H1 (cell line): Measurements from ENCODE around the gene MAPK8IP3. TPM values are rescaled to one million over a fixed set of nuclear protein-coding genes. Genes with fewer than 3 reads are reported as not detected.

Experiments
- CTCF ChIA-PET: fragments of 300-600 bp; sonication (Branson Sonifier 250); formaldehyde crosslinking; loops from one replicate; lab custom pipeline; 2021; ENCODE audit not compliant: partially characterized antibody; lab: Charles Lee
- POLR2A ChIA-PET: fragments of 300-600 bp; sonication (Branson Sonifier 250); formaldehyde crosslinking; loops from one replicate; lab custom pipeline; 2021; ENCODE audit warnings: inconsistent platforms; ENCODE audit not compliant: partially characterized antibody; lab: Charles Lee
- DNase-seq, 2 experiments: peaks; one replicate each; pipeline versions ENCODE4 v3.0.0 to v3.0.0-alpha.2; 2010 to 2022; ENCODE audit warnings: low spot score in 2 of 2, low read depth in 1 of 2, mixed read lengths in 1 of 2
- FAIRE-seq: peaks from 2 replicates; lab custom pipeline; 2011; peaks lifted over from hg19 to GRCh38; lab: Jason Lieb, UNC
- H2AFZ ChIP-seq: 2 replicates; pipeline ENCODE4 v1.8.1; 2012; ENCODE audit warnings: low read length, inconsistent platforms
- H2AK5ac ChIP-seq: 2 replicates; pipeline ENCODE4 v1.6.1; 2013; ENCODE audit warnings: low read depth, low read length
- H2BK120ac ChIP-seq: replicated peaks from 2 replicates; pipeline ENCODE3; 2013; ENCODE audit warnings: low read depth, low read length, inconsistent platforms
- H2BK12ac ChIP-seq: 2 replicates; pipeline ENCODE4 v1.6.1; 2013; ENCODE audit warnings: low read depth, low read length
- H2BK15ac ChIP-seq: 2 replicates; pipeline ENCODE4 v1.6.1; 2013; ENCODE audit warnings: low read length
- H2BK20ac ChIP-seq: 2 replicates; pipeline ENCODE4 v1.6.1; 2013; ENCODE audit warnings: low read length
- H2BK5ac ChIP-seq: 2 replicates; pipeline ENCODE4 v1.6.1; 2013; ENCODE audit warnings: low read depth, low read length
- H3K14ac ChIP-seq: 2 replicates; pipeline ENCODE4 v1.6.1; 2013; ENCODE audit warnings: inconsistent platforms; ENCODE audit not compliant: insufficient read length
- H3K18ac ChIP-seq: 2 replicates; pipeline ENCODE4 v1.6.1; 2013; ENCODE audit warnings: low read length; ENCODE audit errors: extremely low read depth
- H3K23ac ChIP-seq: 2 replicates; pipeline ENCODE4 v1.6.1; 2013; ENCODE audit warnings: inconsistent platforms; ENCODE audit not compliant: insufficient read length
- H3K23me2 ChIP-seq: 2 replicates; pipeline ENCODE4 v1.6.1; 2013; ENCODE audit warnings: low read depth, low read length
- H3K27ac ChIP-seq: 2 replicates; pipeline ENCODE4 v1.6.1; 2011; ENCODE audit warnings: low read depth, low read length, inconsistent platforms
- H3K27me3 ChIP-seq, 4 experiments: replicated peaks in 1 of 4; 1 replicate in 1 of 4; 2 replicates in 3 of 4; pipeline versions ENCODE4 v1.6.1 to v1.8.1; 2011 to 2013; ENCODE audit warnings: low read length in 3 of 4, mild to moderate bottlenecking in 3 of 4, inconsistent platforms in 2 of 4, mixed read lengths in 2 of 4, moderate library complexity in 1 of 4; ENCODE audit not compliant: control insufficient read depth in 3 of 4, insufficient read depth in 3 of 4; ENCODE audit errors: extremely low read depth in 1 of 4
- H3K36me3 ChIP-seq, 4 experiments: 2 replicates each; pipeline versions ENCODE4 v1.6.1 to v1.8.1; 2011 to 2013; ENCODE audit warnings: mild to moderate bottlenecking in 4 of 4, low read length in 3 of 4, moderate library complexity in 2 of 4, control low read depth in 1 of 4, inconsistent platforms in 1 of 4; ENCODE audit not compliant: insufficient read depth in 4 of 4, control insufficient read depth in 2 of 4
- H3K4ac ChIP-seq: replicated peaks from 2 replicates; pipeline ENCODE3; 2013; ENCODE audit warnings: low read length, low read depth, mixed read lengths, inconsistent platforms; ENCODE audit not compliant: insufficient read length
- H3K4me1 ChIP-seq, 4 experiments: replicated peaks in 1 of 4; 1 replicate in 1 of 4; 2 replicates in 3 of 4; pipeline versions ENCODE4 v1.6.1 to v1.8.1; 2011 to 2013; ENCODE audit warnings: low read length in 3 of 4, inconsistent platforms in 2 of 4, mixed read lengths in 1 of 4; ENCODE audit not compliant: insufficient read depth in 4 of 4, control insufficient read depth in 3 of 4
- H3K4me2 ChIP-seq, 2 experiments: 2 replicates each; pipeline versions ENCODE4 v1.6.1 to v1.8.1; 2011 to 2013; ENCODE audit warnings: low read depth in 2 of 2, low read length in 2 of 2, control low read depth in 1 of 2, inconsistent platforms in 1 of 2, mild to moderate bottlenecking in 1 of 2; ENCODE audit not compliant: insufficient read depth in 1 of 2
- H3K4me3 ChIP-seq, 4 experiments: fragments of 200-600, 300-600 bp in 1 of 4; sonication (generic), shearing (Covaris generic), sonication (Bioruptor Twin) in 1 of 4; 2 replicates each; pipeline versions ENCODE4 v1.5.1 to v1.8.1; 2011 to 2016; ENCODE audit warnings: low read length in 4 of 4, low read depth in 3 of 4, control low read depth in 2 of 4, inconsistent platforms in 2 of 4, mild to moderate bottlenecking in 2 of 4, mixed read lengths in 1 of 4, moderate library complexity in 1 of 4; ENCODE audit not compliant: insufficient read depth in 2 of 4; ENCODE audit errors: extremely low read depth in 1 of 4
- H3K56ac ChIP-seq: replicated peaks from 2 replicates; pipeline ENCODE3; 2013; ENCODE audit warnings: low read depth, mild to moderate bottlenecking, mixed read lengths, low read length, inconsistent platforms; ENCODE audit not compliant: insufficient read length
- H3K79me1 ChIP-seq: 2 replicates; pipeline ENCODE4 v1.6.1; 2013; ENCODE audit warnings: low read depth, low read length, control low read depth
- H3K79me2 ChIP-seq, 2 experiments: 2 replicates each; pipeline versions ENCODE4 v1.6.1 to v1.8.1; 2012 to 2013; ENCODE audit warnings: low read length in 2 of 2, mild to moderate bottlenecking in 2 of 2, inconsistent platforms in 1 of 2; ENCODE audit not compliant: insufficient read depth in 2 of 2, control insufficient read depth in 1 of 2
- H3K9ac ChIP-seq, 4 experiments: replicated peaks in 1 of 4; 1 replicate in 1 of 4; 2 replicates in 3 of 4; pipeline versions ENCODE4 v1.6.1 to v1.8.1; 2011 to 2013; ENCODE audit warnings: low read depth in 3 of 4, low read length in 3 of 4, control low read depth in 2 of 4, mild to moderate bottlenecking in 2 of 4, moderate library complexity in 2 of 4, inconsistent platforms in 1 of 4; ENCODE audit errors: extremely low read depth in 1 of 4
- H3K9me3 ChIP-seq, 2 experiments: 2 replicates each; pipeline versions ENCODE4 v1.6.1 to v1.8.1; 2012 to 2013; ENCODE audit warnings: mild to moderate bottlenecking in 2 of 2, moderate library complexity in 2 of 2, control low read depth in 1 of 2, inconsistent platforms in 1 of 2, low read depth in 1 of 2, low read length in 1 of 2, mixed read lengths in 1 of 2; ENCODE audit not compliant: insufficient read depth in 2 of 2
- H4K20me1 ChIP-seq, 2 experiments: replicated peaks in 1 of 2; 2 replicates each; pipeline versions ENCODE3 to v1.8.1; 2011 to 2013; ENCODE audit warnings: inconsistent platforms in 2 of 2, low read length in 2 of 2, mild to moderate bottlenecking in 1 of 2; ENCODE audit not compliant: insufficient read depth in 2 of 2, control insufficient read depth in 1 of 2
- H4K5ac ChIP-seq: 2 replicates; pipeline ENCODE4 v1.6.1; 2013; ENCODE audit warnings: low read length, low read depth, mixed read lengths, inconsistent platforms; ENCODE audit not compliant: insufficient read length
- H4K8ac ChIP-seq: 2 replicates; pipeline ENCODE4 v1.8.0; 2013; ENCODE audit warnings: mild to moderate bottlenecking, moderate library complexity, low read length, inconsistent platforms; ENCODE audit not compliant: insufficient read depth; ENCODE audit errors: extremely low read depth
- H4K91ac ChIP-seq: replicated peaks from 2 replicates; pipeline ENCODE3; 2013; ENCODE audit warnings: low read length, mixed read lengths, inconsistent platforms; ENCODE audit not compliant: insufficient read length
- BCL11A ChIP-seq, 2 experiments: IDR thresholded peaks; one replicate each; pipeline ENCODE4 v1.6.1; 2011; ENCODE audit warnings: low read depth in 2 of 2, low read length in 2 of 2, mild to moderate bottlenecking in 2 of 2
- CTBP2 ChIP-seq: IDR thresholded peaks from 2 replicates; pipeline ENCODE4 v1.7.0; 2011; ENCODE audit warnings: borderline replicate concordance, mild to moderate bottlenecking, moderate library complexity, mixed read lengths, low read length; ENCODE audit not compliant: insufficient read depth, insufficient read length
- HDAC6 ChIP-seq: IDR thresholded peaks from one replicate; pipeline ENCODE4 v1.7.1; 2012; ENCODE audit warnings: low read depth, mild to moderate bottlenecking, inconsistent platforms, low read length, moderate library complexity
- KDM1A ChIP-seq: fragments of 200-600, 300-600 bp; sonication (generic); IDR thresholded peaks from 2 replicates; pipeline ENCODE4 v1.7.1; 2016; ENCODE audit warnings: mild to moderate bottlenecking, low read length, borderline replicate concordance
- NANOG ChIP-seq: IDR thresholded peaks from 2 replicates; pipeline ENCODE4 v1.6.1; 2011; ENCODE audit warnings: low read length, low read depth, mild to moderate bottlenecking, inconsistent platforms; ENCODE audit not compliant: insufficient read depth, poor library complexity, severe bottlenecking
- POU5F1 ChIP-seq: IDR thresholded peaks from 2 replicates; pipeline ENCODE4 v1.6.1; 2011; ENCODE audit warnings: low read depth, mild to moderate bottlenecking, low read length, moderate library complexity
- RFX5 ChIP-seq: IDR thresholded peaks from 2 replicates; pipeline ENCODE4 v1.6.1; 2011; ENCODE audit warnings: low read depth, low read length, improper control_type of control experiment, borderline replicate concordance
- RXRA ChIP-seq: IDR thresholded peaks from 2 replicates; pipeline ENCODE4 v1.6.1; 2011; ENCODE audit warnings: low read depth, mild to moderate bottlenecking, low read length, moderate library complexity; ENCODE audit not compliant: insufficient read depth
- SP2 ChIP-seq: IDR thresholded peaks from 2 replicates; pipeline ENCODE4 v1.6.1; 2012; ENCODE audit warnings: mild to moderate bottlenecking, low read length, inconsistent platforms
- polyA plus RNA-seq, 7 experiments: library from polyadenylated mRNA; depleted of rRNA in 3 of 7; stranded (reverse) in 5 of 7; unstranded in 2 of 7; fragments of >200 nt in 5 of 7; fragments of 200-250 nt in 2 of 7; gene quantifications; 1 replicate in 5 of 7; 2 replicates in 1 of 7; 4 replicates in 1 of 7; pipeline versions ENCODE4 v1.2.1 to v1.2.3, GENCODE V29; 2011 to 2013; ENCODE audit warnings: missing spikeins in 2 of 7, mixed read lengths in 2 of 7
- total RNA-seq: library from RNA; stranded (reverse); fragmentation: NEBNext Ultra II Directional; extraction: Animal tissue kit (Norgen Biotek cat#: 25700); gene quantifications from 2 replicates; pipeline ENCODE4 v1.2.1, GENCODE V29; 2021
- TF ChIP-seq, protein P1 (sequence below): IDR thresholded peaks from 2 replicates; pipeline ENCODE4 v1.6.1; 2011; ENCODE audit warnings: low read length, improper control_type of control experiment
- TF ChIP-seq, protein P2 (sequence below): IDR thresholded peaks from 2 replicates; pipeline ENCODE4 v1.6.1; 2012; ENCODE audit warnings: low read length, inconsistent platforms

Gene MAPK8IP3
- total and polyA plus RNA-seq, 2 of the 8 experiments (the other 6 are each of a cell fraction or from before 2014, with no cell fraction given) = 16.9 to 43.4 TPM

DNA sequence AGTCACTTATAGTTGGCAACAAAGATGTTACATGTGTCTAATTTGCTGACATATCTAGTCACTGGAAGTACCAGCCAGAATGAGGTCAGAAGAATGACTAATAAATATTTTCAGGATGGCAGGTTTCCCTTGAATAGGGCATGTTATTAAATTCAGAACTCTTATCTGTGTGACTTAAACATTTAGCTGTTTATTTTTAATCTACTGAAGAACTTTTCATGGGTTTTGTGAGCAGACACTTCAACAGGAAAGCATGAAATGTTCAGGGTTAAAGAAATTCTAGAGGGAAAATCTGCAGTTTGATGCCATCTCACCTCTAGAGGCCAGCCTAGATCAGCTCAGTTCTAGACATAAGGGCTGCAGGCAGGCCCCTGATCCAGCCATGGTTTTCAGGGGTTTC is 14.7 kb upstream of the MAPK8IP3 start:
- Histone ChIP-seq H4K91ac (no peak overlapping the region), H3K4ac (no peak overlapping the region), H2BK5ac (no peak overlapping the region), H4K8ac (no peak overlapping the region), H3K56ac (no peak overlapping the region), H3K9ac (no peak overlapping the region), H4K20me1 (peaks cover 28 to 31% of the 10 kb centered on the region in 2 experiments), H3K36me3 (peaks cover 33 to 76% (median 72%) of the 10 kb centered on the region in 4 experiments), H3K79me1 (peaks cover 13% of the 10 kb centered on the region), H3K18ac (no peak overlapping the region), H3K27ac (no peak overlapping the region), H2BK12ac (no peak overlapping the region), H3K23me2 (no peaks in the 10 kb centered on the region; the same call in 1 of the 2 replicates), H3K9me3 (no peaks in the 10 kb centered on the region), H3K4me3 (no peak overlapping the region), H2AK5ac (no peak overlapping the region), H2BK15ac (no peak overlapping the region), H2BK20ac (no peak overlapping the region), H3K4me1 (no peaks in the 10 kb centered on the region), H3K4me2 (no peak overlapping the region), H2BK120ac (no peak overlapping the region), H3K79me2 (peaks cover 16 to 81% of the 10 kb centered on the region in 2 experiments), H3K14ac (no peak overlapping the region), H2AFZ (no peak overlapping the region), H3K23ac (no peak overlapping the region), H3K27me3 (no peaks in the 10 kb centered on the region), H4K5ac (no peak overlapping the region)
- CTCF ChIA-PET = interaction anchor here (0.7 to 1.6 kb wide), 6 partner anchors 9 to 73 kb away, joined by 3 to 7 read pairs (median 4); no protein-coding TSS in a partner anchor
- POLR2A ChIA-PET = interaction anchor here (0.5 to 2.4 kb wide), 4 partner anchors 9 to 19 kb away, joined by 3 to 7 read pairs (median 6); partner anchors contain the start of gene MAPK8IP3
- DNase-seq (no peak), FAIRE-seq (no peak)
- TF ChIP-seq, protein P1, sequence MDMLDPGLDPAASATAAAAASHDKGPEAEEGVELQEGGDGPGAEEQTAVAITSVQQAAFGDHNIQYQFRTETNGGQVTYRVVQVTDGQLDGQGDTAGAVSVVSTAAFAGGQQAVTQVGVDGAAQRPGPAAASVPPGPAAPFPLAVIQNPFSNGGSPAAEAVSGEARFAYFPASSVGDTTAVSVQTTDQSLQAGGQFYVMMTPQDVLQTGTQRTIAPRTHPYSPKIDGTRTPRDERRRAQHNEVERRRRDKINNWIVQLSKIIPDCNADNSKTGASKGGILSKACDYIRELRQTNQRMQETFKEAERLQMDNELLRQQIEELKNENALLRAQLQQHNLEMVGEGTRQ = no peak
- TF ChIP-seq BCL11A (IDR thresholded peaks at IDR 0.05; ENCODE audit: low read depth in 2 of 2, low read length in 2 of 2) (no peak), KDM1A (no peak), NANOG (no peak), RFX5 (no peak), SP2 (no peak), CTBP2 (no peak), RXRA (no peak), POU5F1 (no peak), HDAC6 (no peak)
- TF ChIP-seq, protein P2, sequence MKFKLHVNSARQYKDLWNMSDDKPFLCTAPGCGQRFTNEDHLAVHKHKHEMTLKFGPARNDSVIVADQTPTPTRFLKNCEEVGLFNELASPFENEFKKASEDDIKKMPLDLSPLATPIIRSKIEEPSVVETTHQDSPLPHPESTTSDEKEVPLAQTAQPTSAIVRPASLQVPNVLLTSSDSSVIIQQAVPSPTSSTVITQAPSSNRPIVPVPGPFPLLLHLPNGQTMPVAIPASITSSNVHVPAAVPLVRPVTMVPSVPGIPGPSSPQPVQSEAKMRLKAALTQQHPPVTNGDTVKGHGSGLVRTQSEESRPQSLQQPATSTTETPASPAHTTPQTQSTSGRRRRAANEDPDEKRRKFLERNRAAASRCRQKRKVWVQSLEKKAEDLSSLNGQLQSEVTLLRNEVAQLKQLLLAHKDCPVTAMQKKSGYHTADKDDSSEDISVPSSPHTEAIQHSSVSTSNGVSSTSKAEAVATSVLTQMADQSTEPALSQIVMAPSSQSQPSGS = no peak
